H1 (cell line): ENCODE results near the gene CCK.

ENCODE experiments used
- CEBPB ChIP-seq: IDR thresholded peaks from 2 replicates; pipeline ENCODE4 v1.6.1; 2012; ENCODE audit warnings: low read depth, low read length
- CHD1 ChIP-seq: IDR thresholded peaks from 2 replicates; pipeline ENCODE4 v1.6.1; 2012; ENCODE audit warnings: low read depth, low read length, improper control_type of control experiment
- CREB1 ChIP-seq: IDR thresholded peaks from 2 replicates; pipeline ENCODE4 v1.6.1; 2012; ENCODE audit warnings: inconsistent platforms
- CTCF ChIP-seq, 3 experiments: IDR thresholded peaks; 1 replicate in 2 of 3; 2 replicates in 1 of 3; pipeline versions ENCODE4 v1.5.1 to v1.6.1; 2011; ENCODE audit warnings: low read length in 3 of 3, mild to moderate bottlenecking in 3 of 3, inconsistent platforms in 2 of 3, low read depth in 1 of 3, moderate library complexity in 1 of 3; ENCODE audit not compliant: insufficient read depth in 1 of 3; ENCODE audit errors: control extremely low read depth in 1 of 3
- EP300 ChIP-seq, 2 experiments: IDR thresholded peaks; 1 replicate in 1 of 2; 2 replicates in 1 of 2; pipeline ENCODE4 v1.6.1; 2011 to 2012; ENCODE audit warnings: low read depth in 2 of 2, low read length in 2 of 2, mild to moderate bottlenecking in 2 of 2, borderline replicate concordance in 1 of 2, inconsistent platforms in 1 of 2, moderate library complexity in 1 of 2
- EZH2 ChIP-seq: fragments of 200-600 bp; sonication (generic); IDR thresholded peaks from 2 replicates; pipeline ENCODE4 v1.7.1; 2012; ENCODE audit warnings: low read depth, mild to moderate bottlenecking, moderate library complexity, low read length, inconsistent platforms; ENCODE audit not compliant: severe bottlenecking
- HDAC2 ChIP-seq, 2 experiments: fragments of 300-600 bp in 1 of 2; sonication (generic) in 1 of 2; IDR thresholded peaks; 2 replicates each; pipeline ENCODE4 v1.6.1; 2011 to 2012; ENCODE audit warnings: low read depth in 2 of 2, low read length in 2 of 2, mild to moderate bottlenecking in 2 of 2, moderate library complexity in 2 of 2, borderline replicate concordance in 1 of 2, inconsistent platforms in 1 of 2
- JUND ChIP-seq: IDR thresholded peaks from 2 replicates; pipeline ENCODE4 v1.6.1; 2011; ENCODE audit warnings: mild to moderate bottlenecking, improper control_type of control experiment, low read length
- POLR2A ChIP-seq, 2 experiments: IDR thresholded peaks; 1 replicate in 1 of 2; 2 replicates in 1 of 2; pipeline ENCODE4 v1.6.1; 2011; ENCODE audit warnings: low read depth in 2 of 2, low read length in 2 of 2, mild to moderate bottlenecking in 2 of 2; ENCODE audit errors: control extremely low read depth in 1 of 2
- POLR2AphosphoS5 ChIP-seq: IDR thresholded peaks from 2 replicates; pipeline ENCODE4 v1.6.1; 2011; ENCODE audit warnings: low read depth, low read length
- SP2 ChIP-seq: IDR thresholded peaks from 2 replicates; pipeline ENCODE4 v1.6.1; 2012; ENCODE audit warnings: mild to moderate bottlenecking, low read length, inconsistent platforms
- YY1 ChIP-seq: IDR thresholded peaks from 2 replicates; pipeline ENCODE4 v1.6.1; 2011; ENCODE audit warnings: low read depth, mild to moderate bottlenecking, low read length
- ZNF274 ChIP-seq: IDR thresholded peaks from 2 replicates; pipeline ENCODE4 v1.7.0; 2012; ENCODE audit warnings: low read length, borderline replicate concordance; ENCODE audit errors: extremely low read depth
- TF ChIP-seq, protein P1 (sequence below): IDR thresholded peaks from 2 replicates; pipeline ENCODE4 v1.6.1; 2011; ENCODE audit warnings: low read depth, mild to moderate bottlenecking, low read length; ENCODE audit not compliant: insufficient read depth

DNA sequence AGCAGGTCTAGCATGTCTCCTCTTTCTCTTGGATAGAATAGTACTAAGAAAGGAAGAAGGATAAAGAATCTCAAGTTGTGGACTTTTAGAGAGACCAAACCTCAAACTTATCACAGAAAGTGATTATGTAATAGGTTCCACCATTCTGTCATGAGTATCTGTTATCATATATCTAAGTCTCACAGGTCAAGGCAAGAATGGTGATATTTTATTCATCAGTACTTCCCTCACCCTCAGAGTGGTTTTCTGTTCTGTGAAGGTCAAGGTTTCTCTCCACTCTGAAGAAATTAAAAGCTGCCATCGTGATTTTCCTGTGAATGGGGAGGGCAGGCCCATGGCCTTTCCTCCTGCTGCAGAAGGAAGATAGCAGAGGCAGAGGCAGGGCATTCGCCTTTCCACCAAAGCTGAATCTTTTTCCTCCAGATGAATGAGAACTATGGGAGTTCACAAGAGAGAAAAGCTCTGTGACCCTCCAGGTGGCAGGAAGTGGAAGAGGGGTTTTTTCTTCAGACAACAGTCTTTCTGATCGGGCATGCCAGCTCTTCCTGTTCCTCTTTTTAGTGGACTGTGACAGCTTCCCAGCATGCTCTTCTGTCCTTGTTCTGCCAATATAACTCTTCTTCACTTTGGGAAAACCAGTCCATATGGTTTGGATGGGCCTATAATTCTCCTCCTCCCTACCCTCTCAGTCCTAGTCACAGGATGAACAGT lies 37.1 kb upstream of the CCK start:
- TF ChIP-seq HDAC2 (IDR thresholded peaks at IDR 0.05; ENCODE audit: borderline replicate concordance in 1 of 2, low read depth in 2 of 2, low read length in 2 of 2) (no peak), CTCF (IDR thresholded peaks at IDR 0.05; ENCODE audit: control extremely low read depth in 1 of 3, insufficient read depth in 1 of 3, low read depth in 1 of 3, low read length in 3 of 3) (no peak), POLR2A (IDR thresholded peaks at IDR 0.05; ENCODE audit: control extremely low read depth in 1 of 2, low read depth in 2 of 2, low read length in 2 of 2) (no peak), CHD1 (no peak), EZH2 (no peak), EP300 (IDR thresholded peaks at IDR 0.05; ENCODE audit: borderline replicate concordance in 1 of 2, low read depth in 2 of 2, low read length in 2 of 2) (no peak), POLR2AphosphoS5 (no peak), CEBPB (no peak), YY1 (no peak), CREB1 (no peak), JUND (no peak), SP2 (no peak), ZNF274 (no peak)
- TF ChIP-seq, protein P1, sequence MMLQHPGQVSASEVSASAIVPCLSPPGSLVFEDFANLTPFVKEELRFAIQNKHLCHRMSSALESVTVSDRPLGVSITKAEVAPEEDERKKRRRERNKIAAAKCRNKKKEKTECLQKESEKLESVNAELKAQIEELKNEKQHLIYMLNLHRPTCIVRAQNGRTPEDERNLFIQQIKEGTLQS: no peak
